GM21529 (cell line): ENCODE results near the gene CDADC1.

Source experiments
- ATAC-seq: cut with Tn5 transposase; IDR thresholded peaks from one replicate; pipeline ENCODE4 v1.9.1; 2021; ENCODE audit not compliant: unreplicated experiment

CDADC1 gene

DNA sequence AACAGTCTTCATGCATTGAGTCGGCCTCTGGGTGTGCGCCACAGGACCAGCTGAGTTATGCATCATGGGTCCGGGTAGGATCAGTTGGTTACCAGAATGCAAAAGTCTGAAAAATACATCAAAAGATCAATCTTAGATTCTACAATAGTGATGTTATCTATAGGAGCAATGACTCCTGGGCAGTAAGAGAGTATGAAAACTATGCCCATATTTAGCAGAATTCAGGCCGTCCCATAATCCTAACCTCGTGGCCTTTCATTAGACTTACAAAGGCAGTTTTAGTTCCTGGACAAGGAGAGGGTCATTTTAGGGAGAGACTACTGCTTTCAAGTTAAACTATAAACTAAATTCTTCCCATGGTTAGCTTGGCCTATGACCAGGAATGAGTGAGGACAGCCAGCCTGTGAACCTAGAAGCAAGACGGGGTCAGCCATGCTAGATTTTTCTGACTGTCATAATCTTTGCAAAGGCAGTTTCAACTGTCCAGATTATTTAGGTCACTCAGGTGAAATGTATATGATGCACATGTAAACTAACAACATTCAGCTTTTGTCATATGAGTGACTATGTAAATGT is 11.8 kb upstream of the CDADC1 start:
- ATAC-seq = no peak

DNA sequence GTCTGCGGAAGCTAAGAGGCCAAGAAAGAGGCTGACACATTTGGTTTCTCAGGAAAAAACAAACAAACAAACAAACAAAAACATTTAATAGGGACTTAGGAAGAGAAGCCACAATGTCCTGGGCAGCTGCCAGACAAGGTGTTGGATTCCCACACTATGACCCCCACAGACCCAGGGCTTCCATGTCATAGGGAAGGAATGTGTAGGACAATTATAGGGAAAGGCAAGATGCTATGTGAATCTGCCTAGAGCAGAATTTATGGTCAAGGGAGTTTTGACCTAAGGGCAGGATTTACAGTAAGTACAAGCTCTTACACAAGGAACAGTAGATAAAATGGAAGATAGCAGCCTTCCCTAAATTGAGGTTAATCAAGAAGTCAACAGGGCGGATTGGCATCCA is 9.1 kb upstream of the CDADC1 start:
- ATAC-seq = no peak

DNA sequence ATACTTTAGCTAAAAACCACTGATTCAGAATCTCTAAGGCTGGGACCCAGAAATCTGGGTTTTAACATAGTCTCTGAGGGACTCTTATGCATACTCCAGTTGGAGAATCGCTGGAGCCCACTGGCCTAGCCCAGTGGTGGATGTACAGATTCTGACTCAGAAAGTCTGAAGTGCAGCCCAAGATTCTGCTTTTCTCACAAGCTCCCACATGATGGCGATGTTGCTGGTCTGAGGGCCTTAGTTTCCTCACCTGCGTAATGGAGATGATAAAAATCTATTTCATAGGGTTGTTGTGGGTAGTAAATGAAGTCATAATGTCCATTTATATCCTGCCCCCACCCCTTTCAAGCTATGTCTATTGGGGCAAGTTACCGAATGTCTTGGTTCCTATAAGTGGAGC is 7.7 kb upstream of the CDADC1 start:
- ATAC-seq = no peak

DNA sequence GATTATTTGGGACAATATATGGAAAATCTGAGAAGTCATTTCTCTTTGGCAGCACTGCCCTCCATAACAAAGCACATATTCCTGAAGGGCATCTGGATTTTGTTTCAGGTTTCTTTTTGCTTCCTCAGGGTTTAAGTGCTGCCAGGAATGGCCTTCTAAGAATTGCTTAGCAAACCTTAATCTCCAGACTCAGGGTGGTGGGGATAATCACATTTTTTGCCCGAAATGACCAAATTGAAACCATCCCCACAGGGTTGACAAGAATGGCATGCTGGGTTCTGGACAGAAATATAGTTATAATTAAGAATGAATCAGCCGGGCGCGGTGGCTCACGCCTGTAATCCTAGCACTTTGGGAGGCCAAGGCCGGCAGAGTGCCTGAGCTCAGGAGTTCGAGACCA is 6.4 kb upstream of the CDADC1 start:
- ATAC-seq = no peak

DNA sequence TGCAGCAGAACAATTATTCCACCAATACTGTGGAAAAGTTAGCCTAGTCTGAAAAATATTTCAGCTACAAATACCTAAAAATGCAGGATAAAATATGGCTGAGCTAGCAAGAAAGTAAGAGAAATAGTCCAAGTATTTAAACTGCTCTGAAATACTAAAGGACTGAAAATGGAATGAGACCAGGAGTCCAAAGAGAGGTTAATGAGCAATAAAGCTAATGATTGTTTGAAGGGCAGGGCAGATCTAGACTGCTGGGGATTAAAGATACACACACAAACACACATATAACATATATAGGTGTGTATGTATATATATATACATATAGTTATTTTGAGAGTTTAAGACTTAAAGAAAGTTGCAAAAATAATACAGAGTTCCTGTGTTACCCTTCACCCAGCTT is 2.6 kb upstream of the CDADC1 start:
- no peak for ATAC-seq

DNA sequence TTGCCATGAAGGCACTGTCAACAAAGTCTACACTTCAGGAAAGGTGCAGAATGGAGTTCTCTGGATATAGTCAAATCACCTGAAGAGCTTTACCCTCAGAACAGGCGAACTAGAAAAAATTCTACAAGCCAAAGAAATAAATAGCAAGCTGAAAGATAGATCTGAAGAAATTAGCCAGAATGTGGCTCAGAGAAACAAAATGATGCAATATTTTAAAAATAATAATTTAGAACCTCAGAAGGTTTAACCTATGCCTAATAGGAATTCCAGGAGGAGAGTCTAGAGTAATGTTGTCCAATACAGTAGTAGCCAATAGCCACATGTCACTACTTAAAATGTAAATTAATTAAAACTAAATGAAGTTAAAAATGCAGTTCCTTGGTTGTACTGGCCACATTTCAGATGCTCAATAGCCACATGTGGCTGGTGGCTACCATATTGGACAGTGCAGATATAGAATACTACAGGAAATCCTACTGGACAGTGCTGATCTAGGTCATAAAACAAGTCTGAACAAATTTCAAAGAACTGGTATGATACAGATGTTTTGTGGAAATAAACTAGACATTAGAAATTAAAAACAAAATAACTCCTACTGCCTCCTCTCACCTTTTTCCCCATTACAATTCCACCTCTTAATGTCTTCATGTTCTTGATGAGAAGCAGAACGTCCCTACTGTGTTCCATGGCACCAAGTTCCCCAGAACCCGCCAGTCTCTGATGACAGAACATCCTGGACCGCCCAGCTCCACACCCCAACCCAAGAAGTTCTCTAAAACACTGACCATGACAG is 679 bp upstream of the CDADC1 start:
- peak; percentile 39 for ATAC-seq

DNA sequence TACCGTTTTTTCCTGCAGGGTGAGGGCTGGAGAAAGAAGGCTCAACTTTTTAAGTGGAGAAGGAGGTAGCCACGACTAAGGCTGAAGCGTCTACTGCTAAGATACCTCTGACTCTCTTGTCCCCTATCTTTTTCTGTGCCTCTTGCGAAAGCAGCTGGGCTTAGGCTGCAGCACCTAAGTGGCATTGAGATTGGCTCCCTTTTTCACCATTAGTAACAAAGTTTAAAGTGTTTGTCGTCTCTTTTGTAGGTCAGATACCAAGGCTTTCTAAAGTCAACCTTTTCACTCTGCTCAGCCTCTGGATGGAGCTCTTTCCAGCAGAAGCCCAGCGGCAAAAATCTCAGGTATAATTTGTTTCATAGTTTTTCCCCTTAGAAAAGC is 887 bp downstream of the CDADC1 start:
- peak; percentile 5 for ATAC-seq

DNA sequence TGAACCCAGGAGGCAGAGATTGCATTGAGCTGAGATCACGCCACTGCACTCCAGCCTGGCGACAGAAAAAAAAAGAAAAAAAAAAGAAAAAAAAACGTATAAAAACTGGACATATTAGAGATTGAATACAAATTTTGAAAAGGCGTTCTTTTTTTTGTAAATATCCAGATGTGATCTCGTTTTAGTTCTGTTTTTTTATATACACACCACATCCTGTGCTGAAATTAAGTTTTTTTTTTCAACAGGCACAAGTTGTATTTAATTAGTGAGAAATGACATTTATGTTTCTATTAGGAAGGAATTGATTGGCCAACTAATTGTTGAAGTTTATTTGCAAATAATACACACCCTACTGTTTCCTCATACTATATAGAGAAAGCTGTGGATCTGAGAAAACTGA is 3.6 kb downstream of the CDADC1 start:
- ATAC-seq = no peak

DNA sequence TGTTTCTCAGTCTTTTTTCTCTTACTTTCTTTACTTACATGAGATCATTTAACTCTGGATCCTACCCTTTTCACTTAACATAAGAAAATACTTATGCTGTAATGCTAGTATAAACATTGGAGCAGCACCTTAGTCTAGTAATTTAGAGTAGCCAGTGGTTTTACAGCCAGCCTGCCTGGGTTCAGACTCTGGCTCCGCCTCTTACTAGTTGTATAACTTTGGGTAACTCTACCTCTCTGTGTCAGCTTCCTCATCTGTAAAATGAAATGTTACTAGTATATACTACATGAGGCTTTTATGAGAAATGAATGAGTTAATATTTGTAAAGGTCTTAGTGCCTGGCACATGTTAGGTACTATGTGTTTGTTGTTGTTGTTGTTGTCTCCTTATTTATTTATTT is 5.6 kb downstream of the CDADC1 start:
- ATAC-seq = no peak

DNA sequence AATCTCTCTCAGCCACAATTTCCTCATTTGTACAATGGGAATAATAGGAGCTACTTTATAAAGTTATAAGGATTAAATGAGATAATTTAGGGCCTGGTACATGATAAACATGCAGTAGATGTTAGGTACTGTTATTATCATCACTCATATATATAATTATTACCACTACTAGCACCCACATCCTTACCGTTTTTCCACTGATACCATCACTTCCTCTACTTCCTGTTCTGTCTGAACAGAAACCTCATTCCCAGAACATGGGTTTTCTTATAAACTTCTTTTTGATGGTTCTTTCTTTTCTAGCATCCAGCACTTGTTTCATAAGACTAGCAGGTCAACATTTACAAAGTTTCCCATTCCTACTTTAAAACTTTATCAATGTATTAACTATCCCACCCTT is 6.3 kb downstream of the CDADC1 start:
- ATAC-seq = no peak

DNA sequence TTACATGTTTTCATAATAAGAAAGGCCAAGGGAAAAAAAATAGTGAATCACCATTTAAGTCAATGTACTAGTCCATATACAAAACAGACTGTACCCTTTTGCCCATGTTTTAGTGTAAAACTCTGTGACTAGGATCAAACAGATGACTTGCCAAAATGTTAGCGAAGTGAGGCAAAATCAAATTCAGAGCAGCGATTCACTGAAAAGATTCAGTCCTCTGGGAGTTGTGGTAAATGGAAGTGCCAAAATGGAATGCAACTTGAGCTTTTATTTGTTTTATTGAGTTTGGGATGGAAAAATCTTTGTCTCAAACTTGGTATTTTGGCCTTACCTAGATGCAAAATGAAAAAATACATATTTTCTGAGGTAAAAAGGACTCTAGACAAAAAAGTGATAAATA is 9.1 kb downstream of the CDADC1 start:
- no peak for ATAC-seq

DNA sequence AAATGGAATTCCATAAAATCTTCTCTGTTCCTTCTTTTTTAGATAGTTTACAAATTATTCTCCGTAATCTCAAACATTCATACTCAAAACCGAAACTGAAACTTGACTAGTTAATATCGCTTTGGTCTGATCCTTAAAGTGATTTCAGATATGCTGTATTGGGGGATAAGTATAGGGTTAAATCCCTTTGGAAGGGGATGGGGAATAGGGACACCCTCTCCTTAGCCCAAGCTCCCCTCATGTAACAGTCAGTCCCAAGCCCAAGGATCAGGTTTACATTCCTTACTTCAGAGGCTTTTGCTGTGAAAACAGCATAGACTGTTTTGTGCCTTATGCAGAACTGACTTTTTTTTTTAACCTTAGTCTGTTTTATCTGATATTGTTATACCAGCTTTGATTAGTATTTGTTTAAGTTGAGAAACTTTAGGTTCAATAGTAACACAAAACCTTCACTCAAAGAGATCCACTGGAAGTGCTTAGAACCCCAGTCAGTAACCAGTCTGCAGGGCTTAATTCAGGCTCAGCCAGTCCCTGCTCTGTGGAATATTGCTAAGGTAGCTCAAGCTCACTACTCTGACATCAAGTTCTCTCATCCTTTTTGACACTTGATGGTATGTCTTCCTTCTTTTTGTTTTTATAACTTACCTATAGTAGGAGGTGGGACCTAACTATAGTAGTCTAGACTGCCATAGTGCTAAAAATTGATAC is 10.5 kb downstream of the CDADC1 start:
- ATAC-seq = no peak

DNA sequence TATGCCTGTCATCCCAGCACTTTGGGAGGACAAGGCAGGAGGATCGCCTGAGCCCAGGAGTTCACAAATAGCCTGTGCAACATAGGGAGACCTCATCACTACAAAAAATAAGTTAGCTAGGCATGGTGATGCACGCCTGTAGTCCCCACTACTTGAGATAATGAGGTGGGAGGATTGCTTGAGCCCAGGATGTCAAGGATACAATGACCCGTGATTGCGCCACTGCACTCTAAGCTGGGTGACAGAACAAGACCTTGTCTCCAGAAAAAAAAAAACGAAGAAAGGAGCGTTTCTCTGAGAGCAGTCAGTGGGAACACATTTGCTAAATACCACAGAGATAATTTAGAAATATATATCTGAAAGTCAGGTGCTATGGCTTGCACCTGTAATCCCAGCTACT is 11.9 kb downstream of the CDADC1 start:
- no peak for ATAC-seq

DNA sequence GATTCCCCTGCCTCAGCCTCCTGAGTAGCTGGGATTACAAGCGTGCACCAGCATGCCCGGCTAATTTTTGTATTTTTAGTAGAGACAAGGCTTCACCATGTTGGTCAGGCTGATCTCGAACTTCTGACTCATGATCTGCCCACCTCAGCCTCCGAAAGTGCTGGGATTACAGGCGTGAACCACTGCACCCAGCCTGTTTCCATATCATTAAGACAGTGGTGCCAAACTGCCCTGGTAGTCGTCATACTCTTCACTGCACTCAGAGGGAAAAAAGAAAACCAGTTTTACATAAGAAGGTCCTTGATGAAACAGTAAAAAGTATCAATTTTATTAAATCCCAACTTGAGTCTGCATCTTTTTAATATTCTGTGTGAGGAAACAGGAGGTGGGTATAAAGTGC is 14.9 kb downstream of the CDADC1 start:
- ATAC-seq = no peak

DNA sequence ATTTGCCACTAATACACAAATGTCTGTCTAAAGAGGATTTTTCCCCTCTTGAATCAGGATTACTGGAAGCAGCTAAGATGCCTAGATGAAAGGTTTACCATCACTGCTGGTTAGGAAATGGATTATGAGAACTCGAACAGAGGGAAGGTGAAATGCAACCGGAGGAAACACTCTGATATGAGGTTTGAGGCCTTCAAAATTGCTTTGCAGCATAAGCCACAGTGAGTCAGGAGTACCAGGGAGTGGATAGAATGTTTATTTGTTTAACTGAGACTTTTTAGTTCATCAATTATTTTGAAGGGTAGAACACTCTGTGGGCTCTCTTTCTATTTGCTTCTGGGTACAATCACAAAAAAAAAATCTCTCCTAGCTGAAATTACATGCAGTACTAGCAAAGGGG is 18.1 kb downstream of the CDADC1 start:
- no peak for ATAC-seq

DNA sequence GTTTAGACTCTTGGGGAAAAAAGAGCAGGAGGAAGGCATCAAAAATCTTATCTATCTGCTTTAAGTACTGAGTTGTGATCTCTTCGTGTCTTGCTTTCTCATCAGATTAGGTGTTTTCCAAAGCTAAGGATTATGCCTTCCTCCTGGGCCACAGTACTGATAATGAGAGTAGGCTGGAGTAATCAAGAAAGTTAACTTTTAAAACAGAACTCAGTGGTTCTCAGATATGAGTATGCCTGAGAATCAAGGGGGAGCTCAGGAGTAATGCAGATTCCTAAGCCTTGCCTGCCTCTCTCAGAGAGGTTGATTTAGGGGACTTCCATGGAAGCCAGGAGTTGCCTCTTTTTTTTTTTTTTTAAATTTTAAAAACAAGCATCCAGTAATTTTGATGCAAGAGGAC is 23.5 kb downstream of the CDADC1 start:
- ATAC-seq = no peak

DNA sequence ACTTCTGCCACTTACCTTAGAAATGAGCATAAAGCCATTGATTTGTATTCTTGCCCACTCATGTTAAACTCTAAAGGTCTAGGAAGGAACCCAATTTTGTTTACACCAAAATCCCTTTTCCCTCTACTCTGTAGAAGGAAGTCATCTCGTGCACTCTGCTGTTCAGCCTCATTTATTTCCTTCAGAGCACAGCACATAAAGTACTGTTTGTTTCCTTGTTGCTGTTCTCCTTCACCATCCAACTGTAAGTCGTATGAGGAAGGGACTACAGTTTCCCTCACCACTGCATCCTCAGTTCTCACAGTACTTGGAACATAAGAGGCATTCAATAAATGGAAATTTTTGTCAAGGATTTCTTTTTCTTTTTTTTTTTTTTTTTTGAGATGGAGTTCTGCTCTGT is 24.6 kb downstream of the CDADC1 start:
- ATAC-seq = no peak

DNA sequence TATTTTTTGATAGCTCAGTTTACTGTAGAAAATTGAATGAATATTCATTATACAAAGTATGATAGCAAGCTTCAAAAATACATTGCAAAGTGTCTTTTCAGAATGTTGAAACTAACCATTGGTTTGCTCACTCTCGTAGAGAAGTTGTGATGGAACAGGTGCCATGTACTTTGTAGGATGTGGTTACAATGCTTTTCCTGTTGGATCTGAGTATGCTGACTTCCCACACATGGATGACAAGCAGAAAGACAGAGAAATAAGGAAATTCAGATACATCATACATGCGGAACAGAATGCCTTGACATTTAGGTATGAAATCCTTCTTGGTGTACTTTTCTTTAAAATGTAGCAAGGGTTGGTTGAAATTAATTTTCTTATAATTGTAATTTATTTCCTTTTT is 30.5 kb downstream of the CDADC1 start:
- ATAC-seq = no peak

DNA sequence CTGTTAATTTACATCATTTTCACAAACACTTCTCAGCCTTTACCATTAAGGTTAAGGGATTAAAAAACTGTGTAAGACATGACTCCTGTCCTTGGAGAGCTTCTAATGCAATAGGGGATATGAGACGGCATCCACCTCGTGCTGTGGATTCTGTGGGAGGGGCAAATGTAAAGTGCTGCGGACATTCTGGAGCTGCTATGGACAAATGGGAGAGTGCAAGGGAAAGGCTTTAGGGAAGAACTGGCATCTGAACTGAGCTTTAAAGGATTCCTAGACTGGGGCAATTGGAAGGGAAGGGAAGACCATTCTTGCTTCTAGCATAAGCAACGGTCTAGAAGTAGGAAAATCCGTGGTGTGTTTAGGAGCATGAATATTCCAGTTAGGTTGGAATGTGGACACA is 31.4 kb downstream of the CDADC1 start:
- ATAC-seq = no peak

DNA sequence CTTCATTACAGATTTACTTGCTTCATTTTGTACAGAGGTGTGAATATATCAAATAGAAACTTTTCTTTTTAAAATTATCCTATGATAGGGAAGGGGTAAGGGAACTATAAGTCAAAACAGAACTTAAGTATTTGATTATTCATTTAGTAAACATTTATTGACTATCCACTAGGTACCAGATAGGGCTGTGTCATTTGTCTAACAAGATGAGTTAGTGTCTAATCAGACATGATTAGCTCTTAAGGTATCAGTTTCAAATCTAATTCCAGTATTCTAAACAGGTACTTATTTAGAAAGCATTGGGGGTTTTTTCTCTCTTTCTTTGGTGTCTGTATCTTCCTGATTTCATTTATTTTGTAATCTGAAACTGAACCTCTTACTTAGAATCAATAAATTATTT is 32.2 kb downstream of the CDADC1 start:
- ATAC-seq = no peak

DNA sequence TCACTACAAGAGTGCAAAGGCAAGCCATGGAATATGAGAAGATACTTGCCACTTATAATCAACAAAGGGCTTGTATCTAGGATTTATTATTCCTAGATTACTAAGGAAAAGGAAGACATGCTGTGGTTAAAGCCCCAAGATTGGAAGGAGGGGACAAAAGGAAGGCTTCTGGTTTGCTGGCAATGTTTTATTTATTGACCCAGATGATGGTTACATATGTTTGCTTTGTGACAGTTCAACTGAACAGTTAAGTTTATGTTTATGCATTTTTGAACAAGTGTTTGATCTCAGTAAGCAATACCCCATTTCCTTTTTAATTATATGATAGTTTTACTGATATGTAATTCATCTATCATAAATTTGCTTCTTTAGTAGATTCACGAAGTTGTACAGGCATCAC is 40.3 kb downstream of the CDADC1 start:
- ATAC-seq = no peak

DNA sequence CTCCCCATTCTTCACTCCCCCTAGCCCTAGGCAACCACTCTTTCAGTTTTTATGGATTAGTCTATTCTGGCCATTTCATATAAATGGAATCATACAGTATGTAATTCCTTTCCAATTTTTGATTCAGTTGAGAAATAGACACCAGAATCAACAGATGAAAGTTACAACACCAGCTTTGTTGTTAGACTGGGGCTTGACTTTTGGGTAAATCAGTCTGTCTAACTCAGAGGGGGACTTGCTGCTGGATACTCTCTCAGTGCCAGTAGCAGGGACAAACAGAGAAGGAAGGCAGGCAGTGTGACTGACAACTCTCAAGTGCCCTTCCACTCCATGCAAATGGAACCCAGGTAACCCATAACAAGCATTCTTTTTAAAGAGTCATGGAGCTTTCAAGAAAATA is 40.7 kb downstream of the CDADC1 start:
- no peak for ATAC-seq
